ENCODE measurements around the gene LRRC43. TPM values are rescaled to one million over a fixed set of nuclear protein-coding genes. Genes with fewer than 3 reads are reported as not detected.

Gene LRRC43, protein sequence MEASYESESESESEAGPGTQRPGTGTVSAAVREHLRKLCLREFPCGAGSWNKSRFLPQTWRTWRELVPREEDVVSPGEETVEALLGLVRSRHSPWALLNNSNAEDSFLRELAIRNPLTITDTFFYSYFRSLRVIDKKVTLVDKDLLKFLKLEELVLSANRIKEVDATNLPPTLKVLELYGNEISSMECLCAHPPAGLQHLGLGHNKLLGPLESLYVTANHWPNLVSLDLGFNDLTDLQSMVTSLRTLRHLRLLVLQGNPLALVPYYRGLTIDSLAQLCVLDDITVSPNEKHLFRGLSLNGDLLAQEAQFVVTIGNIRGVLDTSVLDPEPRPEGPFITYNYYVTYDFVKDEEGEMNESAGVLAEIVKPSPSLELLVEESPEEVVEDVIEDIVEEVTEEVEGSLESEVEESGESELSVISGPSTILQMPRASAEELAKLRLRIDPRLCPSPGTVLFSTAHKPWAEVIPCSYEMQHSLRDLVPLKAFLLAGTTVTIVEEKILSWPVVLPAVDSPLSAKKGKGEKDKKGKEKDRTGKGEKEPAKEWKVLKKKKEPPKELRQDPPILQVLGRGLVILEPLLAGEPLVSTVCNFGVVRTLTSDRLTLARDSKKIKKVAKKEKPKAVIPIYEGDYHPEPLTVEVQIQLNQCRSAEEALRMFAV
- 1.2 and 1.6 TPM in 2 replicates for total RNA-seq

DNA sequence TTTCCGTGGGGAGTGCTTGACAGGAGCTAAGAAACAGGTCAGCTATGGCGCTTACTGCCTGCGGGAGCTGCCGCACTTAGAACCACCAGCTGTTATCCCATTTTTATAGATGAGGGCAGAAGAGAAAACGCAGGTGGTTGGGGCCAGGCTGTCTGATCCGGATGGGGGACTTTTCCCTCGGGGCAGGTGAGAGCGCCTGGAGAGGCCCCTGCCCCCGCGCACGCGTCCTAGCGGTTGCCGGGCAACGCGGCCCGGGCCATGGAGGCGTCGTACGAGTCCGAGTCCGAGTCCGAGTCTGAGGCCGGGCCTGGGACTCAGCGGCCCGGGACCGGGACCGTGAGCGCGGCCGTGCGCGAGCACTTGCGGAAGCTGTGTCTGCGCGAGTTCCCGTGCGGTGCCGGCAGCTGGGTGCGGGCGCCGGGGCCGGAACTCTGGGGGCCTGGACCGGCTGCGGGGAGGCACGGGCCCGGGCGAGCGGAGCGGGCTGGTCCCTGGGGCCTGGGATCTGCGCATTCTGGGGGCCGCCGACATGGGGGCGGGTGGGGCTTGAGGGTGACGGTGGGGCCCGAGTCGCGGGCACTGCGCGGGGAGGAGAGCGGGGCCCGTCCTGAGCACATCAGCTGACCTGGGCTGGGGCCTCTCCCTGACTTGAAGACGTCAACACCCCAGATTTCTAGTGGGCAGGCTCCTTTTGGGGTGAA is at the start of gene LRRC43:
Gene LRRC43, plus strand, starts transcription at position 237 of the 701 bp plus-strand sequence. Its CDS starts 22 bp downstream, at position 259.

DNA sequence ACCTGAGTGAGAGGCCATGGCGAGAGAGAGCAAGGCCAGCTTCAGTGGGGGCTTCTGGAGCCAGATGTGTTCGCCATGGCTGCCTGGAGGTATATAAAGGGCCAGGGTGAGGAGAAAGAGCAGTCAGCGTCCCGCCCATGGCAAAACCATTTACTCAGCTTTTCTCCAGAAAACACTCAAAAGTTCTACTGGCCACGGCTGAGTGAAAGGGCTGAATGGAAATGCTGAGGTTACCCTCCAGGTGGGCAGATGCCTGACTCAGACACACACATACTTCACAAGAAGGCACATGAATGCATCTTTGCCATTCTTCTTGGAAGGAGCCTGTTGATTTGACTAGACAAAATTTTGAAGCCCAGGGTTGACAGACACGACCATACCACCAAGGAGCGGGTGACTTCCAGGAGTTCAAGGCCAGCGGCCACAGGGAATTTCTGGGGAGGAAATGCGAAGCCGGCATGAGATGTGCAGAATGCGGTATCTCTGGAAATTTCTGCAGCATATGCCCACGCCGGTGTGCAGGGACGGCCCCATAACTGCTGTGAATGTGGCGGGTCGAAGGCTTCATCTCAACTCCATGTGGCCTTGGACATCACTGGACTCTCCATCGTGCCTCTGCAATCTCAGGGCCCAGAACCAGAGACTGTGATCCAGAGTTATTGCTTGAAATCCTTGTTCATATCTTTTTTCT is 8.6 kb upstream of the LRRC43 start, which contains the start of gene IL31:
Gene IL31, minus strand, starts transcription at position 67 of the 691 bp plus-strand sequence. Its CDS starts 49 bp downstream, at position 18.

GRCh38 chr12:122203301-122204166 is 20.6 kb downstream of the LRRC43 start, which contains the start of gene B3GNT4:
B3GNT4 (plus strand) TSS chr12:122203709; CDS start chr12:122204619, 910 bp downstream.

GRCh38 chr12:122225683-122226365 is 42.9 kb downstream of the LRRC43 start, which contains the start of gene DIABLO:
DIABLO (minus strand) TSS chr12:122226052; CDS start chr12:122226014, 38 bp downstream.

Other genes starting within 250 kb of the LRRC43 start
- 5.5 and 10.2 TPM in 2 replicates for gene BCL7A, start 161.2 kb upstream of the LRRC43 start, total RNA-seq
- gene MLXIP, start 104.4 kb upstream of the LRRC43 start, total RNA-seq = 10.7 and 10.9 TPM in 2 replicates
- not detected in 2 replicates for gene IL31, start 8.9 kb upstream of the LRRC43 start, total RNA-seq
- gene B3GNT4, start 20.6 kb downstream of the LRRC43 start, total RNA-seq = under 0.01 TPM in 1 of 2 replicates, not detected in the other
- 59.6 and 79.3 TPM in 2 replicates for gene DIABLO, start 42.9 kb downstream of the LRRC43 start, total RNA-seq
- gene VPS33A, start 83.4 kb downstream of the LRRC43 start, total RNA-seq = 16.2 and 24.8 TPM in 2 replicates
- gene CLIP1, start 239.5 kb downstream of the LRRC43 start, total RNA-seq = 37.4 and 41.2 TPM in 2 replicates